Activated CD4-positive, alpha-beta T cell treated with anti-CD3 and anti-CD28 coated beads, Interleukin-2, Interleukin-4, amounts not matched to agents 100 ng/mL and 50 ng/mL, durations not matched to agents 16 hours and 8 hours (primary cell): Measurements from ENCODE around the gene CALML3.

Experiments
- DNase-seq: peaks from one replicate; pipeline ENCODE4 v3.0.0-alpha.2; 2020; ENCODE audit warnings: low spot score

The CALML3 gene

GRCh38 chr10:5491477-5491876, 33.3 kb upstream of the CALML3 start:
- no peak for DNase-seq

DNA sequence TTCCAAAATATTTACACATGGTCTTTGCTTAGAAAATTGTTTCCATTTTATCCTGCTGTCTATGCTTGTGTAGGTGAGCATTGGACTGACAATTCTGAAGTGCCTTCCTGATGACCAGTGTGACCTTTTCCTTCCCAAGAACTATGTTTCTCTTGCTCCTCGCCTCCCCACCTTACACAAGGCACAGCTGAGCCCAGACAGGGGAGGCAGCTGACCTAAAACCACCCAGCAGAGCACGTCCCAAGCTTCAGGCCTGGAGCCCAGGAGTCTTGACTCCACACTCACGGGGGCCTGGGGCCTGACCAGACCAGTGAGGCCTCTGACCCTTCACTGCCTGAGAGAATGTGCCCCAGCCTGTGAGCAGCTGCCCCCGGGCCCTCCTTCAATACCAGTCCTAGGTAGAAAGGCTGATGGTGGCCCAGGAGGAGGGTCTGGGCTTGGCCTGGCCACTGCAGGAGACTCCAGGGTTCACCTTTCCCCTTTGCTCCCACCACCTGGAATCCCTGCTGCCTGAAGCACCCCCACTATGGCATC, 32.4 kb upstream of the CALML3 start:
- DNase-seq = no peak

DNA sequence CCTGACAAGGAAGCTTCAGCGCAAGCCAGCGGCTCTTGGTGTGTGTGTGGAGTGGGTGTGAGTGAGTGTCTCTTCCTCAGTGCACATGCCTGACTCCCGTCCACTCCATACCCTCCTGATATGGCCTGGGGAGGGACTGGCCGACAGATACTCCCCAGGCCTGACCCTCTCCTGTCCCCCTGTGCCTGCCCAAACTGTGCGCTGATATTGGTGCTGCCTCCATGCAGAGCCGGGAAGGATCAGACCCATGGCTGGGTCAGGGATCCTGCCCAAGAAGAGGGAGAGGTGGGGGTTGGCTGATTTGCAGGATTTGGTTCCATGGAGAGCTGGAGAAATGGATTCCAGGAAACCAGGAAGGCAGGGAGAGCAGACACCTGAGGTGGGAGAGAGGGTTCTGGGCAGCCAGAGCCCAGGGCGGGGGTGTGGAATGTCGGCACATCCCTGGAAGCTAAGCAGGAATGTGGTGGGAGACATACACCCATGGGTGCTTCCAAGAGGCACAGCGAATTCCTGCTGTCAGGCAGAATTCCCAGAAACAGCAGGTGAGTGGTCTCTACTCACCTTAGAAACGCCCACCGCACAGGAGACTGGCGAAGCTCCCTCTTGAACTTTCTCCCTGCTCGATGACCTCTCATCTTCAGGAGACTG, 31.7 kb upstream of the CALML3 start:
- no peak for DNase-seq

DNA sequence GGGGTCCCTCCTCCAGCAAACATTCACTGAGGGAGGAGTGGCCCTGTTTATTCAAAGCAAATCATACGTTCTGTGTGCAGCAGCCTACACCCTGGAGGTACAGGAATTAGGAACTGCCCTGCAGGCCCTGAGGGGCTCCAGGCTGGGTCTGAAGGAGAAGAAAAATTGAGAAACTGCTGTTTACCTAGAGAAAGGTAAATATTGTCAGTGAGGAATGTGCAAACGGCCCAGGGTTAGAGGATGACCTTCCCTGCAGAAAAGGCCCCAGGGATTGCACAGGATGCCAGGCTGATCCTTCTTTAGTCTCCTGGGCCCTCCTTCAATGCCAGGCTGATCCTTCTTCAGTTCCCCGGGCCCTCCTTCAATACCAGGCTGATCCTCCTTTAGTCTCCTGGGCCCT, 31.1 kb upstream of the CALML3 start:
- no peak for DNase-seq

DNA sequence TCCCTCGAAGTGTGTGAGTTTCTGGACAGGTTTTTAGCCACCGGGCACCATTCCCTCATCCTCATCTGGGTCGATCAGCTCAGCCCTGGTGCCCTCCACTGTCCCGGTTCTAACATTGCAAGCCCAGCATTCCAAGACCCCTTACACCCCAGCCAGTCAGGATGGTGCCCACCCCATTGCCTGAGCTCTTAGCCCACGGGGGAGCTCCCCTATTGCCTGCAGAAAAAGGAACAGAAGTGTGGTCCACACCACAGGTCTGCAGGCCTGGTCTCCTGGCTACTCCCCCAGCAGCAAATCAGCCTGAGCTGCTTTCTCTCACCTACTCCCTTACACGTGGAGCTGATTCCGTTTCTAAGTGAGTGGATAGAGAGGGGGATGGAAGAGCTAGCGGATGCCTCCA, 30.1 kb upstream of the CALML3 start:
- DNase-seq = no peak

DNA sequence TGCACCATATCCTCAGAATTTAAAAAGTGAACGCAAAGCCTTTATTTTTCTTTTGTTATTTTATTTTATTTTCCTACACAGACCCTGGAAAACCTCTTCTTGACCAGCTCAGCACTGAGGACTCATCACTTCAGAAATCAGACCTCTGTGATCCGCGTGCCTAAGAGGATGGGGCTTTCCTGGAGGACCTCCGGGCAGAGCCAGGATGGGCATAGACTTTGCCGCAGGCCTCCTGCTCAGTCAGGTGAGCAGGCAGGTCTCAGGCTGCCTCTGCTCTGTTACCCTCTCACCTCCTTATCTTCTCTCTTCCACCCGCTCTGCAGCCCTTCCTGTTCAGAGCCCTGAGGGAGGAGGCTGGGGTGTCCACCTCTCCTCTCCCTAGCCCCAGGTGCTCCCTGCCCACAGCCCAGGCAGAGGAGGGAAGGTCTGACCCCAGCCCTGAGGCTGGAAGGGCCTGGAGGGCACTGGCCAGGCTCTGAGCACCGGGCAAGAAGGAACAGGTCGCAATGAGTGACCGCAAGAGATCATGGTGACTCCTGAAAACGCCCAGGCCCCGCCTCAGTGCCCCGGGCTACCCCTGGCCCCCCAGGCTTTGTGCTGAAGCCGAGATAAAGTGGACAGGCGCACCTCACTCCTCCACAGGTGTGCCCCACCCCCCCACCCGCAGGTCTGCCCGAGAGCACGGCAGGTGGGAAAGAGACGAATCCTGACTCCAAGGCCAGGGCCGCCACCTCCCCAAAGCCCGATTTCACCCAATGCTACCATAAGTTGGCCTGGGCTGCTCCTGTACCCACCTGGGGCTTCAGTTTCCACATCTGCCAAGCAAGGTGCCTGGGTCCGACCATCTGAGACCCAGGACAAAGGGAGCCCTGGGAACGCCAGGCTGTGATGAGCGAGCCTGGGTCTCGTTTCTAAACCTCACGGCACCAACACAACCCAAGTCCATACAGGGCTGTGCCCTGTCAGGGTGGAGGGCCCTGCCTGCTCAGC, 28.2 kb upstream of the CALML3 start:
- DNase-seq = no peak

DNA sequence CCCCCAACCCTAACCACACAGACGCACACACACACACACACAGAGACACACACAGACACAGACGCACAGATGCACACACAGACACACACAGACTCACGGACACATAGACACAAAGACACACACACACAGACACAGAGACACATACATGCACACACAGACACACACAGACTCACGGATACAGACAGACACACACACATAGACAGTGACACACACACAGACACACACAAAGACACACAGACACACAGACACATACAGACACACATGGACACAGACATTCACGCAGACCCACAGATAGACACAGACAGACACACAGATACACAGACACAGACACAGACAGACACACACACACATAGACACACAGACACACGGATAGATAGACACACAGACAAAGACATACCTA, 27.5 kb upstream of the CALML3 start:
- DNase-seq = no peak

- DNase-seq = no peak
These were observed 26.6 kb upstream of the CALML3 start for GRCh38 chr10:5497948-5498730.

GRCh38 chr10:5498791-5499492, 25.8 kb upstream of the CALML3 start:
- no peak for DNase-seq

DNA sequence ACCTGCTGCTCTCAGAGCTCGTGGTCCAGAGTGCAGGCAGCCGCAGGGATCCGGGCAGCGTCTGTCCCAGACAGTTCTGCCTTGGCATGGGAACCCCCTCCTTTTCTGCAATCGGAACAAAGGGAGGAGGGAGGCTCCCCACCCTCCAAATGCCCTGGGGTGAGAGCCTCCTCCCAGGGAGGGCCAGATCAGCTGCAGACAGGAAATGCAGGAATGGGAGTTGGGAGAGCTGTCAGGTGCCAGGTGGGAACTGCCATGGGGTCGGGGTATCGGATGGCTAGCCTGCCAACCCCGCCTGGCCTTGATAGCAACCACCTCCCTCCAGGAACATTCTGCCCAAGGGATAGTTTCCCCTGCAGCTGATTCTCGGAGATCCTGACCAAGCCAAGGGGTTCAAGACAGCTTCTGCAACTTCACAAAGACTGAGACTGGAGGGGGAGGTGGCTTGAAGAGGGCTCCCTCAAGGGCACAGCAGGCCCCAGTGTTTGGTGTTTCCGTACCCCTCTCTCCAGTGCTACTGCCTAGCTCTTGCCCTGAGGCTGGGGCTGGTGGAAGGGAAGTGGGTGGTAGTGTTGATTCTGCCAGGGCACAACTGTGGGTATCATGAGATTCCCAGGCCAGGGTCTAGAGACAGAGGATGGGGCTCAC, 25.1 kb upstream of the CALML3 start, which contains the start of gene CALML5:
Gene CALML5 (minus strand): TSS at position 78 of the 648 bp plus-strand sequence. CDS start 132 bp downstream, outside the sequence.
- DNase-seq = no peak

- DNase-seq = no peak
These were observed 24.5 kb upstream of the CALML3 start for GRCh38 chr10:5500162-5500670.

DNA sequence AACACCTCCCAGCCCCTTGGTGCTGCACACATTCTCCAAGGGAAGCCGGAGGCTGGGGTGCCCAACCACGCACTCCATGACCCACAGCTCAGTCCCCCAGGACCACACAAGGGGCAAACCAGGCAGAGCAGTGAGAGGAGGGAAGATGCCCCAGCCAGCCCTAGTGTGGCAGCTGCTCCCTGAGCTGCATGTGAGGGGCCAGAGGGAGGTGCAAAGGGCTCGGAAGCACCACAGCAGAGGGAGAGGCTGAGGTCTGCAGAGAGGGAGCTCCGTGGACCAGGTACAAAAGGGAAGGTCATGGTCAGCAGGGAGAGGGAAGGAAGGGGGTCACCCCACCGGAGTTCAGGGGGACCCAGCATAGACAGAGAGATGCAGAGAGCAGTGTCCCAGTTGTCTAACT, 23.9 kb upstream of the CALML3 start:
- no peak for DNase-seq

GRCh38 chr10:5502061-5502521, 22.7 kb upstream of the CALML3 start:
- no peak for DNase-seq

GRCh38 chr10:5502571-5503476, 21.9 kb upstream of the CALML3 start:
- no peak for DNase-seq

- no peak for DNase-seq
These were observed 21.3 kb upstream of the CALML3 start for GRCh38 chr10:5503477-5503835.

DNA sequence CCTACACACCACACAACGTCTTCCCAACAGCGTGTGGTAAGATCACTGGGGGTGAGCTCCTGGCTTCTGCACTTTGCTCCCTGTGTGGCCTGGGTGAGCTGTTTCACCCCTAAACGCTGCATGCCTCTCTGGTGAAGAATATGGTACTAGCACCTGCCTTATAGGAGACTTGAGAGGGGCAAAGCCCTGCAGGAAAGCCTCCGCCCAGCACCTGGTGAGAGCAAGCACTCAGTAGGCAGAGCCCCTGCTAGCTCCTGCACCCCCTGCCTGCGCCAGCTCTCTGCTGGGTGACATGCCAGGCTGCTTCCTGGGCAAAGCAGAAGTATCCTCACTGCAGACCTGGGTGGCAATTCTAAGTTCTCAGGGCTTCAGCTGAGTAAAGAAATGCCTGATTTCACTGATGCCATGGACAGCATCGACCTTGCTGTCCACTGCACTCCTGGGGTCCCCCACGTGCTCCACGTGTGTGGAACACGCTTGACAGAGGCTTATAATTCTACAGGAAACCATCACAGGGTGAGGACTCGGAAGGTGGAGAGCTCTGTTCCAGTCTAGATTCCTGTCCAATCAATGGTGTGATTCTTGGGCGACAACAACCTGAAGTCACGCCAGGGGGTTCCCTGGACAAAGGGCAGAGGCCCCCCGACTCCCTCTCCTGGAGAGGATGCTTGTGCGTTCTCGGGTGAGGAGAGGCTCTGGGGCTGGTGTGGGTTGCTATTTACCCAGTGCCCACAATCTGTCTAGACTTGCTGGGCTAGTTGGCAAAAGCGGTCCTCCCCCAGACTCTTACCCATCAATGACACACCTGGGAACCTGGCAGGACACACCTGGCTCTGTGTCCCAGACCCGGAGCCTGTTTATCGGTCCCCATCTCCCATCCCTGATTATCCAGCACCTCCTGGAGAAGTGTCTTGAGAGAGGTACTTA, 20.4 kb upstream of the CALML3 start:
- no peak for DNase-seq

GRCh38 chr10:5506246-5506645, 18.5 kb upstream of the CALML3 start:
- DNase-seq = no peak
